ENCODE measurements around the gene TNFRSF25.

Gene TNFRSF25

GRCh38 chr1:6507461-6507911 lies 41.5 kb upstream of the TNFRSF25 start:
- Histone ChIP-seq H3K4me1 (ENCODE audit: insufficient read depth, low read length, severe bottlenecking) (no peaks in the 10 kb centered on the region), H3K79me2 (ENCODE audit: insufficient read depth, low read length) (no peaks in the 10 kb centered on the region), H3K27me3 (ENCODE audit: insufficient read depth, low read length) (no peaks in the 10 kb centered on the region; the same call in 1 of the 2 replicates), H4K20me1 (ENCODE audit: insufficient read depth, low read length) (no peaks in the 10 kb centered on the region), H3K9me3 (ENCODE audit: low read length) (no peaks in the 10 kb centered on the region), H3K36me3 (ENCODE audit: insufficient read depth, low read length) (no peaks in the 10 kb centered on the region), H3K4me2 (ENCODE audit: low read length) (no peak overlapping the region), H2AFZ (ENCODE audit: low read length) (no peak overlapping the region), H3K9me2 (ENCODE audit: low read depth, low read length) (no peaks in the 10 kb centered on the region), H3K4me3 (ENCODE audit: low read depth, low read length, poor library complexity, severe bottlenecking) (no peak overlapping the region), H3F3A (ENCODE audit: insufficient read depth, low read length) (no peaks in the 10 kb centered on the region), H3K27ac (ENCODE audit: low read depth, low read length, poor library complexity, severe bottlenecking) (no peak overlapping the region), H3K9ac (ENCODE audit: low read length) (no peak overlapping the region)
- TF ChIP-seq CTCF (IDR thresholded peaks at IDR 0.05; ENCODE audit: low read length) (no peak), EZH2 (IDR thresholded peaks at IDR 0.05; ENCODE audit: borderline replicate concordance, low read length) (no peak)

GRCh38 chr1:6507037-6507428 lies 41.1 kb upstream of the TNFRSF25 start:
- H2AFZ ChIP-seq (ENCODE audit: low read length) = no peak overlapping the region
- H3K4me3 ChIP-seq (ENCODE audit: low read depth, low read length, poor library complexity, severe bottlenecking) = no peak overlapping the region
- H3K36me3 ChIP-seq (ENCODE audit: insufficient read depth, low read length) = no peaks in the 10 kb centered on the region
- H3K4me2 ChIP-seq (ENCODE audit: low read length) = no peak overlapping the region
- H3F3A ChIP-seq (ENCODE audit: insufficient read depth, low read length) = no peaks in the 10 kb centered on the region
- H3K4me1 ChIP-seq (ENCODE audit: insufficient read depth, low read length, severe bottlenecking) = no peaks in the 10 kb centered on the region
- H3K27ac ChIP-seq (ENCODE audit: low read depth, low read length, poor library complexity, severe bottlenecking) = no peak overlapping the region
- H3K79me2 ChIP-seq (ENCODE audit: insufficient read depth, low read length) = no peaks in the 10 kb centered on the region
- no peak for TF ChIP-seq CTCF (IDR thresholded peaks at IDR 0.05; ENCODE audit: low read length)
- TF ChIP-seq EZH2 (IDR thresholded peaks at IDR 0.05; ENCODE audit: borderline replicate concordance, low read length) = no peak
- H3K27me3 ChIP-seq (ENCODE audit: insufficient read depth, low read length) = no peaks in the 10 kb centered on the region; the same call in 1 of the 2 replicates
- H4K20me1 ChIP-seq (ENCODE audit: insufficient read depth, low read length) = no peaks in the 10 kb centered on the region
- no peaks in the 10 kb centered on the region for H3K9me3 ChIP-seq (ENCODE audit: low read length)
- H3K9me2 ChIP-seq (ENCODE audit: low read depth, low read length) = no peaks in the 10 kb centered on the region
- no peak overlapping the region for H3K9ac ChIP-seq (ENCODE audit: low read length)

GRCh38 chr1:6506210-6507036 lies 40.5 kb upstream of the TNFRSF25 start:
- Histone ChIP-seq H3K79me2 (ENCODE audit: insufficient read depth, low read length) (no peaks in the 10 kb centered on the region), H3K9ac (ENCODE audit: low read length) (no peak overlapping the region), H3K4me3 (ENCODE audit: low read depth, low read length, poor library complexity, severe bottlenecking) (no peak overlapping the region), H4K20me1 (ENCODE audit: insufficient read depth, low read length) (no peaks in the 10 kb centered on the region), H3K9me2 (ENCODE audit: low read depth, low read length) (no peaks in the 10 kb centered on the region), H3K36me3 (ENCODE audit: insufficient read depth, low read length) (no peaks in the 10 kb centered on the region), H3K4me2 (ENCODE audit: low read length) (no peak overlapping the region), H3K27me3 (ENCODE audit: insufficient read depth, low read length) (no peaks in the 10 kb centered on the region; the same call in 1 of the 2 replicates), H3K4me1 (ENCODE audit: insufficient read depth, low read length, severe bottlenecking) (no peaks in the 10 kb centered on the region), H3F3A (ENCODE audit: insufficient read depth, low read length) (no peaks in the 10 kb centered on the region), H3K27ac (ENCODE audit: low read depth, low read length, poor library complexity, severe bottlenecking) (no peak overlapping the region), H2AFZ (ENCODE audit: low read length) (no peak overlapping the region), H3K9me3 (ENCODE audit: low read length) (no peaks in the 10 kb centered on the region)
- TF ChIP-seq EZH2 (IDR thresholded peaks at IDR 0.05; ENCODE audit: borderline replicate concordance, low read length) (no peak), CTCF (IDR thresholded peaks at IDR 0.05; ENCODE audit: low read length) (no peak)

Data from OCI-LY1 (cell line).